ENCODE measurements around the gene DFFB. TPM values are rescaled to one million over a fixed set of nuclear protein-coding genes. Genes with fewer than 3 reads are reported as not detected.
A peak's percentile ranks its signal among the peaks of the same experiment; 100 is the strongest.

DFFB gene
- total and polyA plus RNA-seq, 2 of the 13 experiments (the other 11 are each of a cell fraction or from before 2014, with no cell fraction given): 4.6 to 9.3 TPM

- TF ChIP-seq ZBTB26 (CRISPR knock-in tag; IDR thresholded peaks at IDR 0.05; ENCODE audit: borderline replicate concordance): peak; percentile 66; the same call in 1 of the 2 replicates
- no peak for TF ChIP-seq ZNF234 (CRISPR knock-in tag; conservative IDR thresholded peaks at IDR 0.05)
- no peak for TF ChIP-seq ZNF816 (CRISPR knock-in tag; IDR thresholded peaks at IDR 0.05; ENCODE audit: borderline replicate concordance)
- TF ChIP-seq HCFC1 (IDR thresholded peaks at IDR 0.05; ENCODE audit: low read depth, low read length): peak; percentile 86
Measured at GRCh38 chr1:3856923-3857790, at the start of gene DFFB, which contains the start of gene CEP104 (continued).

- FAIRE-seq (no peak), DNase-seq (ENCODE audit: low spot score) (no peak), ATAC-seq (no peak)
- H3K36me3 ChIP-seq (replicated peaks in 1 of 2; ENCODE audit: control insufficient read depth in 1 of 2, insufficient read depth in 2 of 2, low read length in 2 of 2): no peaks in the 10 kb centered on the region
- H3K27me3 ChIP-seq (ENCODE audit: control insufficient read depth in 1 of 2, insufficient read depth in 2 of 2, low read length in 2 of 2): peaks cover 0 to 17% of the 10 kb centered on the region in 2 experiments; a peak in 2 of 5 replicates
- no peak overlapping the region for H3K9ac ChIP-seq (ENCODE audit: insufficient read depth, low read depth, low read length)
- in situ Hi-C loops (cut with HindIII; ENCODE audit: extremely low pct_ligation_motif_present, low pct_unique_long_range_greater_than_20kb) (no loop called here), intact Hi-C loops (cut with micrococcal nuclease; ENCODE audit: unreplicated experiment) (no loop called here)
- peaks cover 38% of the 10 kb centered on the region for H3K4me1 ChIP-seq (ENCODE audit: insufficient read depth, low read length)
- H3K79me2 ChIP-seq (ENCODE audit: insufficient read depth, low read length): no peaks in the 10 kb centered on the region
- no peak overlapping the region for H3K27ac ChIP-seq (ENCODE audit: extremely low read length, insufficient read depth, low read length)
- ChIA-PET POLR2A (no interaction called here), CTCF (ENCODE audit: low intra/inter-chr PET ratio, low total read pairs) (no interaction called here)
- 49% methylated on average over 4 of the region's 5 CpGs for WGBS (ENCODE audit: low lambda C conversion rate)
- H3K4me3 ChIP-seq (replicated peaks in 1 of 3; ENCODE audit: insufficient read depth in 1 of 3, low read depth in 2 of 3, low read length in 3 of 3): no peak overlapping the region
- no peak overlapping the region for H3K4me2 ChIP-seq (ENCODE audit: low read depth, low read length)
- no peaks in the 10 kb centered on the region for H4K20me1 ChIP-seq (ENCODE audit: insufficient read depth, low read length)
- no peaks in the 10 kb centered on the region for H3K9me3 ChIP-seq (ENCODE audit: low read length)
- H2AFZ ChIP-seq (ENCODE audit: low read length): no peak overlapping the region
- no TSS peak for BruUV-seq (replicated peaks)
- no peak for TF ChIP-seq ZNF850 (CRISPR knock-in tag; conservative IDR thresholded peaks at IDR 0.05)
- TF ChIP-seq ZFAT (CRISPR knock-in tag; conservative IDR thresholded peaks at IDR 0.05): no peak
- no peak for TF ChIP-seq PCBP2 (optimal IDR thresholded peaks at IDR 0.05; ENCODE audit: low read depth, low read length, poor library complexity, severe bottlenecking)
- no peak for TF ChIP-seq BRD4 (CRISPR knock-in tag; IDR thresholded peaks at IDR 0.05)
- TF ChIP-seq CCDC6 (CRISPR knock-in tag; IDR thresholded peaks at IDR 0.05): no peak
- TF ChIP-seq ZZZ3 (CRISPR knock-in tag; IDR thresholded peaks at IDR 0.05; ENCODE audit: borderline replicate concordance): no peak
- no peak for TF ChIP-seq ATF7 (IDR thresholded peaks at IDR 0.05)
- no peak for TF ChIP-seq ATF7 (CRISPR knock-in tag; IDR thresholded peaks at IDR 0.05)
- TF ChIP-seq SRY (CRISPR knock-in tag; IDR thresholded peaks at IDR 0.05): no peak
- no peak for TF ChIP-seq CENPX (CRISPR knock-in tag; IDR thresholded peaks at IDR 0.05)
- no peak for TF ChIP-seq ZNF878 (CRISPR knock-in tag; IDR thresholded peaks at IDR 0.05)
- no peak for TF ChIP-seq RXRB (CRISPR knock-in tag; IDR thresholded peaks at IDR 0.05; ENCODE audit: borderline replicate concordance)
- TF ChIP-seq PTBP1 (IDR thresholded peaks at IDR 0.05; ENCODE audit: low read depth, low read length, poor library complexity, severe bottlenecking): no peak
- TF ChIP-seq ZNF549 (CRISPR knock-in tag; IDR thresholded peaks at IDR 0.05): no peak
- TF ChIP-seq ZNF558 (CRISPR knock-in tag; IDR thresholded peaks at IDR 0.05; ENCODE audit: borderline replicate concordance): no peak
- TF ChIP-seq ZNF33B (CRISPR knock-in tag; IDR thresholded peaks at IDR 0.05): no peak
- TF ChIP-seq SMYD3 (CRISPR knock-in tag; IDR thresholded peaks at IDR 0.05): no peak
Measured at GRCh38 chr1:3807769-3808168, 49.5 kb upstream of the DFFB start.

All from HepG2 (cell line).